H1 (cell line): ENCODE results near the gene EFCAB8. TPM values are rescaled to one million over a fixed set of nuclear protein-coding genes. Genes with fewer than 3 reads are reported as not detected.

ENCODE experiments used
- CTCF ChIA-PET: fragments of 300-600 bp; sonication (Branson Sonifier 250); formaldehyde crosslinking; loops from one replicate; lab custom pipeline; 2021; ENCODE audit not compliant: partially characterized antibody; lab: Charles Lee
- POLR2A ChIA-PET: fragments of 300-600 bp; sonication (Branson Sonifier 250); formaldehyde crosslinking; loops from one replicate; lab custom pipeline; 2021; ENCODE audit warnings: inconsistent platforms; ENCODE audit not compliant: partially characterized antibody; lab: Charles Lee
- DNase-seq, 2 experiments: peaks; one replicate each; pipeline versions ENCODE4 v3.0.0 to v3.0.0-alpha.2; 2010 to 2022; ENCODE audit warnings: low spot score in 2 of 2, low read depth in 1 of 2, mixed read lengths in 1 of 2
- FAIRE-seq: peaks from 2 replicates; lab custom pipeline; 2011; peaks lifted over from hg19 to GRCh38; lab: Jason Lieb, UNC
- H2AFZ ChIP-seq: 2 replicates; pipeline ENCODE4 v1.8.1; 2012; ENCODE audit warnings: low read length, inconsistent platforms
- H2AK5ac ChIP-seq: 2 replicates; pipeline ENCODE4 v1.6.1; 2013; ENCODE audit warnings: low read depth, low read length
- H2BK120ac ChIP-seq: replicated peaks from 2 replicates; pipeline ENCODE3; 2013; ENCODE audit warnings: low read depth, low read length, inconsistent platforms
- H2BK12ac ChIP-seq: 2 replicates; pipeline ENCODE4 v1.6.1; 2013; ENCODE audit warnings: low read depth, low read length
- H2BK15ac ChIP-seq: 2 replicates; pipeline ENCODE4 v1.6.1; 2013; ENCODE audit warnings: low read length
- H2BK20ac ChIP-seq: 2 replicates; pipeline ENCODE4 v1.6.1; 2013; ENCODE audit warnings: low read length
- H2BK5ac ChIP-seq: 2 replicates; pipeline ENCODE4 v1.6.1; 2013; ENCODE audit warnings: low read depth, low read length
- H3K14ac ChIP-seq: 2 replicates; pipeline ENCODE4 v1.6.1; 2013; ENCODE audit warnings: inconsistent platforms; ENCODE audit not compliant: insufficient read length
- H3K18ac ChIP-seq: 2 replicates; pipeline ENCODE4 v1.6.1; 2013; ENCODE audit warnings: low read length; ENCODE audit errors: extremely low read depth
- H3K23ac ChIP-seq: 2 replicates; pipeline ENCODE4 v1.6.1; 2013; ENCODE audit warnings: inconsistent platforms; ENCODE audit not compliant: insufficient read length
- H3K23me2 ChIP-seq: 2 replicates; pipeline ENCODE4 v1.6.1; 2013; ENCODE audit warnings: low read depth, low read length
- H3K27ac ChIP-seq: 2 replicates; pipeline ENCODE4 v1.6.1; 2011; ENCODE audit warnings: low read depth, low read length, inconsistent platforms
- H3K27me3 ChIP-seq, 4 experiments: replicated peaks in 1 of 4; 1 replicate in 1 of 4; 2 replicates in 3 of 4; pipeline versions ENCODE4 v1.6.1 to v1.8.1; 2011 to 2013; ENCODE audit warnings: low read length in 3 of 4, mild to moderate bottlenecking in 3 of 4, inconsistent platforms in 2 of 4, mixed read lengths in 2 of 4, moderate library complexity in 1 of 4; ENCODE audit not compliant: control insufficient read depth in 3 of 4, insufficient read depth in 3 of 4; ENCODE audit errors: extremely low read depth in 1 of 4
- H3K36me3 ChIP-seq, 4 experiments: 2 replicates each; pipeline versions ENCODE4 v1.6.1 to v1.8.1; 2011 to 2013; ENCODE audit warnings: mild to moderate bottlenecking in 4 of 4, low read length in 3 of 4, moderate library complexity in 2 of 4, control low read depth in 1 of 4, inconsistent platforms in 1 of 4; ENCODE audit not compliant: insufficient read depth in 4 of 4, control insufficient read depth in 2 of 4
- H3K4ac ChIP-seq: replicated peaks from 2 replicates; pipeline ENCODE3; 2013; ENCODE audit warnings: low read length, low read depth, mixed read lengths, inconsistent platforms; ENCODE audit not compliant: insufficient read length
- H3K4me1 ChIP-seq, 4 experiments: replicated peaks in 1 of 4; 1 replicate in 1 of 4; 2 replicates in 3 of 4; pipeline versions ENCODE4 v1.6.1 to v1.8.1; 2011 to 2013; ENCODE audit warnings: low read length in 3 of 4, inconsistent platforms in 2 of 4, mixed read lengths in 1 of 4; ENCODE audit not compliant: insufficient read depth in 4 of 4, control insufficient read depth in 3 of 4
- H3K4me2 ChIP-seq, 2 experiments: 2 replicates each; pipeline versions ENCODE4 v1.6.1 to v1.8.1; 2011 to 2013; ENCODE audit warnings: low read depth in 2 of 2, low read length in 2 of 2, control low read depth in 1 of 2, inconsistent platforms in 1 of 2, mild to moderate bottlenecking in 1 of 2; ENCODE audit not compliant: insufficient read depth in 1 of 2
- H3K4me3 ChIP-seq, 4 experiments: fragments of 200-600, 300-600 bp in 1 of 4; sonication (generic), shearing (Covaris generic), sonication (Bioruptor Twin) in 1 of 4; 2 replicates each; pipeline versions ENCODE4 v1.5.1 to v1.8.1; 2011 to 2016; ENCODE audit warnings: low read length in 4 of 4, low read depth in 3 of 4, control low read depth in 2 of 4, inconsistent platforms in 2 of 4, mild to moderate bottlenecking in 2 of 4, mixed read lengths in 1 of 4, moderate library complexity in 1 of 4; ENCODE audit not compliant: insufficient read depth in 2 of 4; ENCODE audit errors: extremely low read depth in 1 of 4
- H3K56ac ChIP-seq: replicated peaks from 2 replicates; pipeline ENCODE3; 2013; ENCODE audit warnings: low read depth, mild to moderate bottlenecking, mixed read lengths, low read length, inconsistent platforms; ENCODE audit not compliant: insufficient read length
- H3K79me1 ChIP-seq: 2 replicates; pipeline ENCODE4 v1.6.1; 2013; ENCODE audit warnings: low read depth, low read length, control low read depth
- H3K79me2 ChIP-seq, 2 experiments: 2 replicates each; pipeline versions ENCODE4 v1.6.1 to v1.8.1; 2012 to 2013; ENCODE audit warnings: low read length in 2 of 2, mild to moderate bottlenecking in 2 of 2, inconsistent platforms in 1 of 2; ENCODE audit not compliant: insufficient read depth in 2 of 2, control insufficient read depth in 1 of 2
- H3K9ac ChIP-seq, 4 experiments: replicated peaks in 1 of 4; 1 replicate in 1 of 4; 2 replicates in 3 of 4; pipeline versions ENCODE4 v1.6.1 to v1.8.1; 2011 to 2013; ENCODE audit warnings: low read depth in 3 of 4, low read length in 3 of 4, control low read depth in 2 of 4, mild to moderate bottlenecking in 2 of 4, moderate library complexity in 2 of 4, inconsistent platforms in 1 of 4; ENCODE audit errors: extremely low read depth in 1 of 4
- H3K9me3 ChIP-seq, 2 experiments: 2 replicates each; pipeline versions ENCODE4 v1.6.1 to v1.8.1; 2012 to 2013; ENCODE audit warnings: mild to moderate bottlenecking in 2 of 2, moderate library complexity in 2 of 2, control low read depth in 1 of 2, inconsistent platforms in 1 of 2, low read depth in 1 of 2, low read length in 1 of 2, mixed read lengths in 1 of 2; ENCODE audit not compliant: insufficient read depth in 2 of 2
- H4K20me1 ChIP-seq, 2 experiments: replicated peaks in 1 of 2; 2 replicates each; pipeline versions ENCODE3 to v1.8.1; 2011 to 2013; ENCODE audit warnings: inconsistent platforms in 2 of 2, low read length in 2 of 2, mild to moderate bottlenecking in 1 of 2; ENCODE audit not compliant: insufficient read depth in 2 of 2, control insufficient read depth in 1 of 2
- H4K5ac ChIP-seq: 2 replicates; pipeline ENCODE4 v1.6.1; 2013; ENCODE audit warnings: low read length, low read depth, mixed read lengths, inconsistent platforms; ENCODE audit not compliant: insufficient read length
- H4K8ac ChIP-seq: 2 replicates; pipeline ENCODE4 v1.8.0; 2013; ENCODE audit warnings: mild to moderate bottlenecking, moderate library complexity, low read length, inconsistent platforms; ENCODE audit not compliant: insufficient read depth; ENCODE audit errors: extremely low read depth
- H4K91ac ChIP-seq: replicated peaks from 2 replicates; pipeline ENCODE3; 2013; ENCODE audit warnings: low read length, mixed read lengths, inconsistent platforms; ENCODE audit not compliant: insufficient read length
- EZH2 ChIP-seq: fragments of 200-600 bp; sonication (generic); IDR thresholded peaks from 2 replicates; pipeline ENCODE4 v1.7.1; 2012; ENCODE audit warnings: low read depth, mild to moderate bottlenecking, moderate library complexity, low read length, inconsistent platforms; ENCODE audit not compliant: severe bottlenecking
- GABPA ChIP-seq: IDR thresholded peaks from 2 replicates; pipeline ENCODE4 v1.6.1; 2011; ENCODE audit warnings: mild to moderate bottlenecking, low read length, moderate library complexity, borderline replicate concordance; ENCODE audit not compliant: insufficient read depth
- POLR2A ChIP-seq, 2 experiments: IDR thresholded peaks; 1 replicate in 1 of 2; 2 replicates in 1 of 2; pipeline ENCODE4 v1.6.1; 2011; ENCODE audit warnings: low read depth in 2 of 2, low read length in 2 of 2, mild to moderate bottlenecking in 2 of 2; ENCODE audit errors: control extremely low read depth in 1 of 2
- POU5F1 ChIP-seq: IDR thresholded peaks from 2 replicates; pipeline ENCODE4 v1.6.1; 2011; ENCODE audit warnings: low read depth, mild to moderate bottlenecking, low read length, moderate library complexity
- SIRT6 ChIP-seq: IDR thresholded peaks from one replicate; pipeline ENCODE4 v1.7.1; 2012; ENCODE audit warnings: low read length, inconsistent platforms
- SIX5 ChIP-seq: IDR thresholded peaks from 2 replicates; pipeline ENCODE4 v1.6.1; 2011; ENCODE audit warnings: mild to moderate bottlenecking, low read depth, low read length
- SP4 ChIP-seq: IDR thresholded peaks from 2 replicates; pipeline ENCODE4 v1.6.1; 2012; ENCODE audit warnings: low read length, inconsistent platforms
- WGBS, 2 experiments: shearing (Covaris generic) in 1 of 2; methylation state at CpG; one replicate each; pipeline versions ENCODE4 v1.1.6 to v1.1.7; 2013 to 2015; ENCODE audit warnings: low lambda C conversion rate in 2 of 2, mixed read lengths in 2 of 2, inconsistent platforms in 1 of 2, low coverage in 1 of 2, missing lambda C conversion rate in 1 of 2; ENCODE audit not compliant: insufficient replicate concordance in 2 of 2, insufficient coverage in 1 of 2, insufficient read length in 1 of 2; ENCODE audit errors: extremely low coverage in 1 of 2, missing lambda C conversion rate in 1 of 2; 5-methylcytosine and 5-hydroxymethylcytosine counted together
- polyA plus RNA-seq, 7 experiments: library from polyadenylated mRNA; depleted of rRNA in 3 of 7; stranded (reverse) in 5 of 7; unstranded in 2 of 7; fragments of >200 nt in 5 of 7; fragments of 200-250 nt in 2 of 7; gene quantifications; 1 replicate in 5 of 7; 2 replicates in 1 of 7; 4 replicates in 1 of 7; pipeline versions ENCODE4 v1.2.1 to v1.2.3, GENCODE V29; 2011 to 2013; ENCODE audit warnings: missing spikeins in 2 of 7, mixed read lengths in 2 of 7
- total RNA-seq: library from RNA; stranded (reverse); fragmentation: NEBNext Ultra II Directional; extraction: Animal tissue kit (Norgen Biotek cat#: 25700); gene quantifications from 2 replicates; pipeline ENCODE4 v1.2.1, GENCODE V29; 2021
- TF ChIP-seq, protein P1 (sequence below): IDR thresholded peaks from 2 replicates; pipeline ENCODE4 v1.6.1; 2012; ENCODE audit warnings: inconsistent platforms

EFCAB8 gene
- total and polyA plus RNA-seq, 2 of the 8 experiments (the other 6 are each of a cell fraction or from before 2014, with no cell fraction given) = 0.06 to 0.20 TPM

DNA sequence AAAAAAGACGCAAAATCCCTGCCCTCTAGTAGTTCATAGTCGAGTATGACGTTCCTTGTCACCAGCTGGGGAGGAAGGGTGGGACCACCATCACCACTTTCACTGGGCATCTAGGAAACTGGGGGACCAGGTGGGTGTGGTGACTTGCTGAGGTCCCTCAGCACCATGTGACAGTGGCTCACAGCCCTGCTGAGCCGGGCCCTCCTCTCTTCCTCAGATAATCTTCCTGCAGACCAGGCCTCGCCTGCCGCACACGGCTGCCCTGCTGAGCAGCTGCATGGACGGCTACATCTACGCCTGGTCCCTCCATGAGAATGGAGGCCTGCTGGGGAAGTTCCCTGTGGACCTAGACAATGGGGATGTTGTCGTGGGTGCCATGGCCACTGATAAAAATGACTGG, 71.5 kb downstream of the EFCAB8 start:
- Histone ChIP-seq H3K23ac (no peak overlapping the region), H2AFZ (no peak overlapping the region), H3K4me2 (no peak overlapping the region), H3K79me1 (no peaks in the 10 kb centered on the region), H4K8ac (no peak overlapping the region), H2BK12ac (no peak overlapping the region), H2BK15ac (no peak overlapping the region), H3K14ac (no peak overlapping the region), H3K9ac (no peak overlapping the region), H4K5ac (no peak overlapping the region), H3K27ac (no peak overlapping the region), H3K9me3 (no peaks in the 10 kb centered on the region), H2BK120ac (no peak overlapping the region), H2BK5ac (no peak overlapping the region), H3K23me2 (no peaks in the 10 kb centered on the region), H4K20me1 (no peaks in the 10 kb centered on the region), H3K36me3 (no peaks in the 10 kb centered on the region), H3K4ac (no peak overlapping the region), H2AK5ac (no peak overlapping the region), H2BK20ac (no peak overlapping the region), H3K79me2 (no peaks in the 10 kb centered on the region), H4K91ac (no peak overlapping the region), H3K56ac (no peak overlapping the region), H3K4me3 (no peak overlapping the region), H3K18ac (no peak overlapping the region), H3K27me3 (no peaks in the 10 kb centered on the region; a peak in 1 of 7 replicates), H3K4me1 (no peaks in the 10 kb centered on the region)
- no peak for FAIRE-seq
- TF ChIP-seq, protein P1, sequence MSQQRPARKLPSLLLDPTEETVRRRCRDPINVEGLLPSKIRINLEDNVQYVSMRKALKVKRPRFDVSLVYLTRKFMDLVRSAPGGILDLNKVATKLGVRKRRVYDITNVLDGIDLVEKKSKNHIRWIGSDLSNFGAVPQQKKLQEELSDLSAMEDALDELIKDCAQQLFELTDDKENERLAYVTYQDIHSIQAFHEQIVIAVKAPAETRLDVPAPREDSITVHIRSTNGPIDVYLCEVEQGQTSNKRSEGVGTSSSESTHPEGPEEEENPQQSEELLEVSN = no peak
- TF ChIP-seq SIX5 = no peak
- TF ChIP-seq GABPA = no peak
- TF ChIP-seq POLR2A (IDR thresholded peaks at IDR 0.05; ENCODE audit: control extremely low read depth in 1 of 2, low read depth in 2 of 2, low read length in 2 of 2) = no peak
- TF ChIP-seq EZH2 = no peak
- no peak for TF ChIP-seq SIRT6
- TF ChIP-seq SP4 = no peak
- no peak for TF ChIP-seq POU5F1
- CTCF ChIA-PET = interaction anchor here (1.4 to 2.1 kb wide), 3 partner anchors 14 to 28 kb away, joined by 4 to 6 read pairs (median 5); no protein-coding TSS in a partner anchor
- WGBS, 2 experiments = 93% methylated on average over 10 of the region's 10 CpGs; no CpG with 5 or more reads in 1 of the 2 experiments
- no peak for DNase-seq
- POLR2A ChIA-PET = no interaction called here
